OCI-LY1 (cell line): ENCODE data around the gene KRTAP10-4.

Source experiments
- EZH2 ChIP-seq: fragments of 200-600 bp; sonication (generic), shearing (Covaris generic); IDR thresholded peaks from 2 replicates; pipeline ENCODE4 v1.8.0; 2017; ENCODE audit warnings: borderline replicate concordance, mixed run types, mild to moderate bottlenecking, antibody characterized with exemption, low read length, moderate library complexity, mixed read lengths
- TF ChIP-seq, protein P1 (sequence below): fragments of 200-600 bp; sonication (generic), shearing (Covaris generic); IDR thresholded peaks from 2 replicates; pipeline ENCODE4 v1.5.1; 2017; ENCODE audit warnings: mild to moderate bottlenecking, antibody characterized with exemption, low read length, moderate library complexity, mixed read lengths

DNA sequence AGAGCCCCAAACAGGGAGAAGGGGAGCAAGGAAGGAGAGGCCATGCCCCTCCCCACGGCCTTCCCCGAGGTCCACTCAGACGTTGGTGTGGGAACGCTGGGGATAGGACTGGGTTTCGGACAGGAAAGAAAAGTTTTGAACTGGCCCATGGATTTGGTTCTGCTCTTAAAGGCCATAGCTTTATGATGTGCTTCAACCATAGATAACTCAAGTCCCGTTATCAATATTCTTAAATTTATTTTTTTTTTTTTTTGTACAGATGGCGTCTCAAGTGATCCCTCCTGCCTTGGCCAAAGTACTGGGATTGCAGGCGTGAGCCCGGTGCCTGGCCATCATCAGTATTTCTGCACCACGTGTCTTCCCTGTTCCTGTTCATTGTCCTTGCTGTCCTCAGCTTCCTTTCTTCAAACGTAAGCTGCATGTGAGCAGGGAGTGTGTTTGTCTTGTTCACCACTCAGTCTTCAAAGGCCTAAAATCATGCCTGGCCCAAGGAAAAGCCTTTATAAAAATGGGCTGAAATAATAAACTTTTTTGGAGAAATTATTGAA is 32.7 kb upstream of the KRTAP10-4 start:
- TF ChIP-seq, protein P1, sequence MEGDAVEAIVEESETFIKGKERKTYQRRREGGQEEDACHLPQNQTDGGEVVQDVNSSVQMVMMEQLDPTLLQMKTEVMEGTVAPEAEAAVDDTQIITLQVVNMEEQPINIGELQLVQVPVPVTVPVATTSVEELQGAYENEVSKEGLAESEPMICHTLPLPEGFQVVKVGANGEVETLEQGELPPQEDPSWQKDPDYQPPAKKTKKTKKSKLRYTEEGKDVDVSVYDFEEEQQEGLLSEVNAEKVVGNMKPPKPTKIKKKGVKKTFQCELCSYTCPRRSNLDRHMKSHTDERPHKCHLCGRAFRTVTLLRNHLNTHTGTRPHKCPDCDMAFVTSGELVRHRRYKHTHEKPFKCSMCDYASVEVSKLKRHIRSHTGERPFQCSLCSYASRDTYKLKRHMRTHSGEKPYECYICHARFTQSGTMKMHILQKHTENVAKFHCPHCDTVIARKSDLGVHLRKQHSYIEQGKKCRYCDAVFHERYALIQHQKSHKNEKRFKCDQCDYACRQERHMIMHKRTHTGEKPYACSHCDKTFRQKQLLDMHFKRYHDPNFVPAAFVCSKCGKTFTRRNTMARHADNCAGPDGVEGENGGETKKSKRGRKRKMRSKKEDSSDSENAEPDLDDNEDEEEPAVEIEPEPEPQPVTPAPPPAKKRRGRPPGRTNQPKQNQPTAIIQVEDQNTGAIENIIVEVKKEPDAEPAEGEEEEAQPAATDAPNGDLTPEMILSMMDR = no peak
- no peak for TF ChIP-seq EZH2
